HG02588 (cell line): ENCODE results near the gene SLC35G1.

Experiments used
- ATAC-seq: cut with Tn5 transposase; IDR thresholded peaks from one replicate; pipeline ENCODE4 v1.9.1; 2021; ENCODE audit warnings: mild to moderate bottlenecking, moderate library complexity; ENCODE audit not compliant: unreplicated experiment

Gene SLC35G1

GRCh38 chr10:93893646-93894515 lies at the start of gene SLC35G1:
SLC35G1 (plus strand) TSS chr10:93893978; CDS start chr10:93894034, 56 bp downstream.
- peak; percentile 96 for ATAC-seq

- no peak for ATAC-seq
Observed at GRCh38 chr10:93844979-93845626, 48.7 kb upstream of the SLC35G1 start.

- no peak for ATAC-seq
Observed at GRCh38 chr10:93849593-93849992, 44.2 kb upstream of the SLC35G1 start.

GRCh38 chr10:93850031-93851015 lies 43.5 kb upstream of the SLC35G1 start:
- no peak for ATAC-seq

- ATAC-seq: no peak
Observed at GRCh38 chr10:93851169-93851568, 42.6 kb upstream of the SLC35G1 start.

- no peak for ATAC-seq
Observed at GRCh38 chr10:93852476-93853095, 41.2 kb upstream of the SLC35G1 start.

- ATAC-seq: no peak
Observed at GRCh38 chr10:93854975-93855374, 38.8 kb upstream of the SLC35G1 start.

GRCh38 chr10:93856349-93857145 lies 37.2 kb upstream of the SLC35G1 start:
- ATAC-seq: no peak

GRCh38 chr10:93859049-93859655 lies 34.6 kb upstream of the SLC35G1 start:
- no peak for ATAC-seq

- no peak for ATAC-seq
Observed at GRCh38 chr10:93861825-93862224, 32.0 kb upstream of the SLC35G1 start.

- ATAC-seq: no peak
Observed at GRCh38 chr10:93865794-93866425, 27.9 kb upstream of the SLC35G1 start.

- ATAC-seq: no peak
Observed at GRCh38 chr10:93867525-93867924, 26.3 kb upstream of the SLC35G1 start.

- ATAC-seq: no peak
Observed at GRCh38 chr10:93871671-93872204, 22.0 kb upstream of the SLC35G1 start.

- no peak for ATAC-seq
Observed at GRCh38 chr10:93872375-93873158, 21.2 kb upstream of the SLC35G1 start.

- no peak for ATAC-seq
Observed at GRCh38 chr10:93873420-93874115, 20.2 kb upstream of the SLC35G1 start.

- no peak for ATAC-seq
Observed at GRCh38 chr10:93874309-93875031, 19.3 kb upstream of the SLC35G1 start.

GRCh38 chr10:93875032-93875358 lies 18.8 kb upstream of the SLC35G1 start:
- no peak for ATAC-seq
